ENCODE data around the gene TRAF1. TPM values are rescaled to one million over a fixed set of nuclear protein-coding genes. Genes with fewer than 3 reads are reported as not detected.

TRAF1 gene
- total and polyA plus RNA-seq, 2 of the 13 experiments (the other 11 are each of a cell fraction or from before 2014, with no cell fraction given), result 0.44 to 1.0 TPM

DNA sequence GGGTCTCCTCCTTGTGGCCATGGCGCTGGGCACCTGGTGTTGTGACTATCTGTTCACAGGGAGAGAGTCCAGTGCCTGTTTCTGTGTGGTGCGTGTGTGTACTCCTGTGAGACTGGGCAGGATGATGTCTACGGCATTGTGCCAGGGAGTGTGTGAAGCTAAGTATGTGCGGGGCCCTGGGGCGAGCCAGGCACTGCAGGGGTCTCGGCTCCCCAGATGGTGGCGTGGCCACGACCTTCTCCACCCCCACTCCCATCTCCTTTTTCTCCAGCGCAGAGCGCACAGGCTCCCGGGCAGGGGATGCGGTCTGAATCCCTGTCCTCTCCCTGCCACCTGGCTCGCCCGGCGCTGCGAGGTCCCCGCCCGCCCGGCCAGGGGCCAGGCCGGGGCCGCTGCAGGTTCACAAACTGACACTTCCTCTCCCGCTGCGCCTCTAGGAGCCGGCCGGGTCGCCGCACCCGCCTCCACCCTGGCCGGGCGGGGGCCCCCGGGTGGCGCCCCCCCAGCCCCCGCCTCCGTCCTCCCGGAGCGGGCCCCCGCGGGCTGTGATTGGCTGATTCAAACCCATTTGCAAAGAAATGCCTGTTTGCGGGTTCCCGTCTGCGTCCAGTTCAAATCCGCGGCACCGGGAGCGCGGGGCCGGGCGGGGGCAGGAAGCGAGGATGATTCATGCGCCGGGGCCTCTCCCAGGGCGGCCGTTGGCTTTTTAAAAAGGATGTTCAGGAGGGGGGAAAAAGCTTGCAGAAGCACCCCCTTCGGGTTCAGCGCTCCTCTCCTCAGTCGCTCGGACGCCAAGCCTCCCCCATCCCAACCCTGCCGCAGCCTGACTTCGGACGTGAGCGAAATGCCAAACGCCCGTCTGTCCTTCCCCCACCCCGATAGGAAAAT lies 50.4 kb downstream of the TRAF1 start (continued):
- TF ChIP-seq, protein P1, sequence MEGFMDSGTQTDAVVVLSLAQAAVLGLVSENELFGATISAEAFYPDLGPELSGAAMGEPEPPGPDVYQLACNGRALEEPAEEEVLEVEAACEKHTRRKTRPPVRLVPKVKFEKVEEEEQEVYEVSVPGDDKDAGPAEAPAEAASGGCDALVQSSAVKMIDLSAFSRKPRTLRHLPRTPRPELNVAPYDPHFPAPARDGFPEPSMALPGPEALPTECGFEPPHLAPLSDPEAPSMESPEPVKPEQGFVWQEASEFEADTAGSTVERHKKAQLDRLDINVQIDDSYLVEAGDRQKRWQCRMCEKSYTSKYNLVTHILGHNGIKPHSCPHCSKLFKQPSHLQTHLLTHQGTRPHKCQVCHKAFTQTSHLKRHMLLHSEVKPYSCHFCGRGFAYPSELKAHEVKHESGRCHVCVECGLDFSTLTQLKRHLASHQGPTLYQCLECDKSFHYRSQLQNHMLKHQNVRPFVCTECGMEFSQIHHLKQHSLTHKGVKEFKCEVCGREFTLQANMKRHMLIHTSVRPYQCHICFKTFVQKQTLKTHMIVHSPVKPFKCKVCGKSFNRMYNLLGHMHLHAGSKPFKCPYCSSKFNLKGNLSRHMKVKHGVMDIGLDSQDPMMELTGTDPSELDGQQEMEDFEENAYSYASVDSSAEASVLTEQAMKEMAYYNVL (CRISPR knock-in tag; IDR thresholded peaks at IDR 0.05; ENCODE audit: borderline replicate concordance), result peak; percentile 18; the same call in 1 of the 2 replicates
- TF ChIP-seq, protein P2, sequence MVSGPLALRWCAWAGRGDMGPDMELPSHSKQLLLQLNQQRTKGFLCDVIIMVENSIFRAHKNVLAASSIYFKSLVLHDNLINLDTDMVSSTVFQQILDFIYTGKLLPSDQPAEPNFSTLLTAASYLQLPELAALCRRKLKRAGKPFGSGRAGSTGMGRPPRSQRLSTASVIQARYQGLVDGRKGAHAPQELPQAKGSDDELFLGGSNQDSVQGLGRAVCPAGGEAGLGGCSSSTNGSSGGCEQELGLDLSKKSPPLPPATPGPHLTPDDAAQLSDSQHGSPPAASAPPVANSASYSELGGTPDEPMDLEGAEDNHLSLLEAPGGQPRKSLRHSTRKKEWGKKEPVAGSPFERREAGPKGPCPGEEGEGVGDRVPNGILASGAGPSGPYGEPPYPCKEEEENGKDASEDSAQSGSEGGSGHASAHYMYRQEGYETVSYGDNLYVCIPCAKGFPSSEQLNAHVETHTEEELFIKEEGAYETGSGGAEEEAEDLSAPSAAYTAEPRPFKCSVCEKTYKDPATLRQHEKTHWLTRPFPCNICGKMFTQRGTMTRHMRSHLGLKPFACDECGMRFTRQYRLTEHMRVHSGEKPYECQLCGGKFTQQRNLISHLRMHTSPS (CRISPR knock-in tag; IDR thresholded peaks at IDR 0.05; ENCODE audit: low read depth), result peak; percentile 47; the same call in 1 of the 2 replicates
- TF ChIP-seq BRD4 (CRISPR knock-in tag; IDR thresholded peaks at IDR 0.05), result peak; percentile 74
- no peak for TF ChIP-seq SMARCE1 (IDR thresholded peaks at IDR 0.05; ENCODE audit: borderline replicate concordance)
- TF ChIP-seq ZSCAN29 (CRISPR knock-in tag; conservative IDR thresholded peaks at IDR 0.05), result no peak
- TF ChIP-seq CBFB (CRISPR knock-in tag; IDR thresholded peaks at IDR 0.05), result peak; percentile 10; the same call in 1 of the 2 replicates
- TF ChIP-seq ARNT (IDR thresholded peaks at IDR 0.05), result no peak
- TF ChIP-seq GATAD1 (CRISPR knock-in tag; IDR thresholded peaks at IDR 0.05), result no peak
- TF ChIP-seq SRSF1 (optimal IDR thresholded peaks at IDR 0.05; ENCODE audit: low read depth, low read length), result peak; percentile 97
- TF ChIP-seq ZSCAN20 (CRISPR knock-in tag; IDR thresholded peaks at IDR 0.05; ENCODE audit: borderline replicate concordance), result 0 out of 2 replicates have a peak, but pooled peaks have one; percentile 34
- TF ChIP-seq, protein P3, sequence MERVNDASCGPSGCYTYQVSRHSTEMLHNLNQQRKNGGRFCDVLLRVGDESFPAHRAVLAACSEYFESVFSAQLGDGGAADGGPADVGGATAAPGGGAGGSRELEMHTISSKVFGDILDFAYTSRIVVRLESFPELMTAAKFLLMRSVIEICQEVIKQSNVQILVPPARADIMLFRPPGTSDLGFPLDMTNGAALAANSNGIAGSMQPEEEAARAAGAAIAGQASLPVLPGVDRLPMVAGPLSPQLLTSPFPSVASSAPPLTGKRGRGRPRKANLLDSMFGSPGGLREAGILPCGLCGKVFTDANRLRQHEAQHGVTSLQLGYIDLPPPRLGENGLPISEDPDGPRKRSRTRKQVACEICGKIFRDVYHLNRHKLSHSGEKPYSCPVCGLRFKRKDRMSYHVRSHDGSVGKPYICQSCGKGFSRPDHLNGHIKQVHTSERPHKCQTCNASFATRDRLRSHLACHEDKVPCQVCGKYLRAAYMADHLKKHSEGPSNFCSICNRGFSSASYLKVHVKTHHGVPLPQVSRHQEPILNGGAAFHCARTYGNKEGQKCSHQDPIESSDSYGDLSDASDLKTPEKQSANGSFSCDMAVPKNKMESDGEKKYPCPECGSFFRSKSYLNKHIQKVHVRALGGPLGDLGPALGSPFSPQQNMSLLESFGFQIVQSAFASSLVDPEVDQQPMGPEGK (CRISPR knock-in tag; IDR thresholded peaks at IDR 0.05), result peak; percentile 98
- TF ChIP-seq ETV5 (CRISPR knock-in tag; IDR thresholded peaks at IDR 0.05; ENCODE audit: borderline replicate concordance), result peak; percentile 73
- 0 out of 2 replicates have a peak, but pooled peaks have one; percentile 21 for TF ChIP-seq JUN (CRISPR knock-in tag; IDR thresholded peaks at IDR 0.05)
- peak; percentile 20; the same call in 1 of the 2 replicates for TF ChIP-seq YEATS2 (CRISPR knock-in tag; IDR thresholded peaks at IDR 0.05; ENCODE audit: borderline replicate concordance)
- TF ChIP-seq, protein P4, sequence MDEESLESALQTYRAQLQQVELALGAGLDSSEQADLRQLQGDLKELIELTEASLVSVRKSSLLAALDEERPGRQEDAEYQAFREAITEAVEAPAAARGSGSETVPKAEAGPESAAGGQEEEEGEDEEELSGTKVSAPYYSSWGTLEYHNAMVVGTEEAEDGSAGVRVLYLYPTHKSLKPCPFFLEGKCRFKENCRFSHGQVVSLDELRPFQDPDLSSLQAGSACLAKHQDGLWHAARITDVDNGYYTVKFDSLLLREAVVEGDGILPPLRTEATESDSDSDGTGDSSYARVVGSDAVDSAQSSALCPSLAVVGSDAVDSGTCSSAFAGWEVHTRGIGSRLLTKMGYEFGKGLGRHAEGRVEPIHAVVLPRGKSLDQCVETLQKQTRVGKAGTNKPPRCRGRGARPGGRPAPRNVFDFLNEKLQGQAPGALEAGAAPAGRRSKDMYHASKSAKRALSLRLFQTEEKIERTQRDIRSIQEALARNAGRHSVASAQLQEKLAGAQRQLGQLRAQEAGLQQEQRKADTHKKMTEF (CRISPR knock-in tag; IDR thresholded peaks at IDR 0.05), result peak; percentile 49; the same call in 1 of the 2 replicates
- peak; percentile 85; the same call in 1 of the 2 replicates for TF ChIP-seq ZNF878 (CRISPR knock-in tag; IDR thresholded peaks at IDR 0.05)
- TF ChIP-seq, protein P5, sequence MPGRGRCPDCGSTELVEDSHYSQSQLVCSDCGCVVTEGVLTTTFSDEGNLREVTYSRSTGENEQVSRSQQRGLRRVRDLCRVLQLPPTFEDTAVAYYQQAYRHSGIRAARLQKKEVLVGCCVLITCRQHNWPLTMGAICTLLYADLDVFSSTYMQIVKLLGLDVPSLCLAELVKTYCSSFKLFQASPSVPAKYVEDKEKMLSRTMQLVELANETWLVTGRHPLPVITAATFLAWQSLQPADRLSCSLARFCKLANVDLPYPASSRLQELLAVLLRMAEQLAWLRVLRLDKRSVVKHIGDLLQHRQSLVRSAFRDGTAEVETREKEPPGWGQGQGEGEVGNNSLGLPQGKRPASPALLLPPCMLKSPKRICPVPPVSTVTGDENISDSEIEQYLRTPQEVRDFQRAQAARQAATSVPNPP (CRISPR knock-in tag; IDR thresholded peaks at IDR 0.05), result peak; percentile 74; the same call in 1 of the 2 replicates
- TF ChIP-seq YEATS4 (CRISPR knock-in tag; IDR thresholded peaks at IDR 0.05; ENCODE audit: borderline replicate concordance), result peak; percentile 64
- TF ChIP-seq, protein P6, sequence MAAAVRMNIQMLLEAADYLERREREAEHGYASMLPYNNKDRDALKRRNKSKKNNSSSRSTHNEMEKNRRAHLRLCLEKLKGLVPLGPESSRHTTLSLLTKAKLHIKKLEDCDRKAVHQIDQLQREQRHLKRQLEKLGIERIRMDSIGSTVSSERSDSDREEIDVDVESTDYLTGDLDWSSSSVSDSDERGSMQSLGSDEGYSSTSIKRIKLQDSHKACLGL (CRISPR knock-in tag; IDR thresholded peaks at IDR 0.05), result peak; percentile 38; the same call in 1 of the 2 replicates

Measured in HepG2 (cell line).